K562 (cell line): ENCODE measurements around the gene SIGLEC6. TPM values are rescaled to one million over a fixed set of nuclear protein-coding genes. Genes with fewer than 3 reads are reported as not detected.
A peak's percentile ranks its signal among the peaks of the same experiment; 100 is the strongest.

Experiments used
- ATF7 ChIP-seq: fragments of 450-650 bp; IDR thresholded peaks from 2 replicates; pipeline ENCODE4 v1.7.1; 2014; ENCODE audit warnings: mild to moderate bottlenecking, moderate library complexity
- BRF1 ChIP-seq: IDR thresholded peaks from 3 replicates; pipeline ENCODE4 v1.6.1; 2011; ENCODE audit warnings: borderline replicate concordance, mild to moderate bottlenecking; ENCODE audit not compliant: insufficient read length; ENCODE audit errors: extremely low read depth
- ELF2 ChIP-seq: fragments of 250-450 bp; sonication (Bioruptor Pico); IDR thresholded peaks from 2 replicates; pipeline ENCODE4 v1.5.0; 2021; ENCODE audit warnings: mild to moderate bottlenecking
- ETV5 ChIP-seq: sonication (generic); formaldehyde crosslinking; IDR thresholded peaks from 2 replicates; pipeline ENCODE4 v1.4.0; 2020; ENCODE audit warnings: low read depth, mild to moderate bottlenecking, missing genetic modification reagents
- GATAD2A ChIP-seq: fragments of 450-650 bp; IDR thresholded peaks from 2 replicates; pipeline ENCODE4 v1.6.1; 2017
- HMBOX1 ChIP-seq: sonication (generic); IDR thresholded peaks from 2 replicates; pipeline ENCODE4 v1.6.1; 2016
- MLLT1 ChIP-seq, 2 experiments: fragments of 450-650 bp; IDR thresholded peaks; 2 replicates each; pipeline ENCODE4 v1.6.1; 2016
- NR1H2 ChIP-seq: sonication (generic); formaldehyde crosslinking; IDR thresholded peaks from 2 replicates; pipeline ENCODE4 v1.4.0; 2020; ENCODE audit warnings: mild to moderate bottlenecking, missing genetic modification reagents
- PML ChIP-seq: IDR thresholded peaks from 2 replicates; pipeline ENCODE4 v1.6.1; 2012; ENCODE audit warnings: low read length, inconsistent platforms
- PURB ChIP-seq: sonication (generic); formaldehyde crosslinking; IDR thresholded peaks from 2 replicates; pipeline ENCODE4 v1.9.0; 2021; ENCODE audit warnings: low read depth, mild to moderate bottlenecking, missing genetic modification reagents
- RAD21 ChIP-seq, 2 experiments: fragments of 250-450 bp in 1 of 2; fragments of 450-650 bp in 1 of 2; sonication (Bioruptor Pico) in 1 of 2; formaldehyde crosslinking in 1 of 2; IDR thresholded peaks in 1 of 2; conservative IDR thresholded peaks in 1 of 2; 2 replicates each; pipeline versions ENCODE4 v1.4.0 to v1.8.0; 2020 to 2022; ENCODE audit warnings: mild to moderate bottlenecking in 2 of 2, moderate library complexity in 1 of 2
- SAP30 ChIP-seq: fragments of 200-600 bp; sonication (generic); IDR thresholded peaks from 2 replicates; pipeline ENCODE4 v1.6.1; 2012; ENCODE audit warnings: borderline replicate concordance, low read depth, mild to moderate bottlenecking, moderate library complexity, low read length, control low read depth, inconsistent platforms; ENCODE audit not compliant: insufficient read depth, poor library complexity, severe bottlenecking
- SMAD1 ChIP-seq: fragments of 150-350 bp; IDR thresholded peaks from 2 replicates; pipeline ENCODE4 v1.6.1; 2014; ENCODE audit warnings: low read length, low read depth; ENCODE audit not compliant: partially characterized antibody
- TCF15 ChIP-seq: fragments of 250-450 bp; sonication (Bioruptor Pico); IDR thresholded peaks from 2 replicates; pipeline ENCODE4 v1.8.0; 2022; ENCODE audit warnings: moderate library complexity, mild to moderate bottlenecking, inconsistent platforms
- TGIF2 ChIP-seq: sonication (generic); formaldehyde crosslinking; IDR thresholded peaks from 2 replicates; pipeline ENCODE4 v1.8.1; 2022; ENCODE audit warnings: mild to moderate bottlenecking, missing genetic modification reagents, moderate library complexity
- ZNF134 ChIP-seq: fragments of 250-450 bp; sonication (Bioruptor Pico); conservative IDR thresholded peaks from 2 replicates; pipeline ENCODE4 v1.4.0; 2020
- ZNF408 ChIP-seq: fragments of 250-450 bp; sonication (Bioruptor Pico); IDR thresholded peaks from 2 replicates; pipeline ENCODE4 v1.4.0; 2020; ENCODE audit warnings: low read depth, mild to moderate bottlenecking, moderate library complexity
- ZNF41 ChIP-seq: fragments of 250-450 bp; sonication (Bioruptor Pico); conservative IDR thresholded peaks from 2 replicates; pipeline ENCODE4 v1.4.0; 2020; ENCODE audit warnings: mild to moderate bottlenecking
- ZNF57 ChIP-seq: fragments of 450-650 bp; formaldehyde crosslinking; IDR thresholded peaks from 2 replicates; pipeline ENCODE4 v1.4.0; 2020; ENCODE audit warnings: mild to moderate bottlenecking, moderate library complexity
- ZNF707 ChIP-seq: fragments of 250-450 bp; sonication (Bioruptor Pico); conservative IDR thresholded peaks from 2 replicates; pipeline ENCODE4 v1.8.0; 2022; ENCODE audit warnings: inconsistent platforms, mild to moderate bottlenecking, moderate library complexity
- polyA plus RNA-seq, 8 experiments: library from polyadenylated mRNA; depleted of rRNA in 4 of 8; stranded (reverse) in 5 of 8; unstranded in 3 of 8; fragments of >200 nt; fragmentation: Nextera tagmentation in 2 of 8; fragmentation: Illumina TruSeq in 1 of 8; extraction: Ambion mirVana in 2 of 8; extraction: Trizol in 1 of 8; gene quantifications; 2 replicates each; pipeline versions ENCODE4 v1.2.1 to v1.2.3, GENCODE V29; 2011 to 2014; ENCODE audit warnings: inconsistent platforms in 1 of 8, missing spikeins in 1 of 8
- total RNA-seq, 7 experiments: library from RNA; depleted of rRNA in 6 of 7; stranded (reverse); fragments of >200 nt in 6 of 7; fragmentation: Illumina TruSeq in 2 of 7; extraction: Trizol in 2 of 7; gene quantifications; 2 replicates each; pipeline versions ENCODE4 v1.2.1 to v1.2.3, GENCODE V29; 2011 to 2021; ENCODE audit warnings: low replicate concordance in 1 of 7
- TF ChIP-seq, protein P1 (sequence below): fragments of 150-350 bp; IDR thresholded peaks from 2 replicates; pipeline ENCODE4 v1.6.1; 2014; ENCODE audit warnings: low read depth, mild to moderate bottlenecking, low read length, borderline replicate concordance

Gene SIGLEC6
- total and polyA plus RNA-seq, 9 of the 15 experiments (the other 6 are each of a cell fraction or from before 2014, with no cell fraction given): 0.03 to 17.5 (median 0.71) TPM

DNA sequence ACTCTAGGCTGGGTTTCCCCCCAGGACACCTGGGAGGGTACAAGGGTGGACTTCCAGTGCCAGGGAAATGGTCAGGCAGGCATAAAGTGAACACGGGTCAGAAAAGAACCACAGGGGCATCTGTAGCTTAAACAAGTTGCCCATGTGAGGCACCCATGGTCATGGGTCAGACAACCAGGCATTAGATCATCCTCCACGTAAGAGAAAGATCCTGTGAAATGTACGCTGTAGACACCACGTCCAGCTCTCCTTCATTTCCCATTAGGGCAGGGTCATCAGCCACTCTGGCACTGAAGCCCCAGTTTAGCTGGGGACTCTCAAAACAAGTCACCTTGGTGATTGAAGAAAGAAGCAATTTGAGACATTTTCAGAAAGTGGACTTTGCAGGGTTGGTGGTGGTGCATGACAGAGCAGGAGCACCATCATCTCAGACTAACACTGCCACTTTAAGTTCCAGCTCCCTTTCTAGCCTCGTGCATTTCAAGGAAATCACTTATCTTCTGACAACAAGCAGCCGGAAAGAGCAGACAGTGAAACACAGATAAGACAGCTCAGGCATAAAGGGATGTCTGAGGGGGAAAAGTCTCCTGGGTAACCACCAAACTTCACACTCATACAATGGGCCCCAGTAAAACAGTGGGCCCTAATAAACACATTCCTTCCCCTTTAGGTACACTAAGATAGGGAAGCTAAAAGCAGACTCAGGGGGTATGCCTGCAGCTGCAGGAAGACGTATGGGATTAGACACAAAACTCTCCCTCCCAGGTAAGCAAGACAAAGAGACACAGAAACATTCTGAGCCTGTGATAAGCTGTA, 16.1 kb upstream of the SIGLEC6 start (continued):
- TF ChIP-seq MLLT1 (IDR thresholded peaks at IDR 0.05) (peak in 1 of 2 experiments; percentile 77; a peak in 2 of 4 replicates), SMAD1 (peak; percentile 51), ATF7 (peak; percentile 78; the same call in 1 of the 2 replicates), TCF15 (CRISPR knock-in tag) (0 out of 2 replicates have a peak, but pooled peaks have one; percentile 45), ZNF41 (no peak), PURB (CRISPR knock-in tag) (no peak), GATAD2A (no peak), ZNF707 (CRISPR knock-in tag) (no peak), BRF1 (no peak), RAD21 (CRISPR knock-in tag; conservative IDR thresholded peaks at IDR 0.05 in 1 of 2, IDR thresholded peaks at IDR 0.05 in 1 of 2) (peak in 1 of 2 experiments; percentile 38; a peak in 2 of 4 replicates), SAP30 (no peak), ZNF57 (CRISPR knock-in tag) (no peak), NR1H2 (CRISPR knock-in tag) (no peak), ETV5 (CRISPR knock-in tag) (peak; percentile 93), HMBOX1 (no peak; the same call in 1 of the 2 replicates), ZNF134 (peak; percentile 77), ZNF408 (no peak), TGIF2 (CRISPR knock-in tag) (no peak), PML (peak; percentile 97), ELF2 (peak; percentile 21; the same call in 1 of the 2 replicates)
- TF ChIP-seq, protein P1, sequence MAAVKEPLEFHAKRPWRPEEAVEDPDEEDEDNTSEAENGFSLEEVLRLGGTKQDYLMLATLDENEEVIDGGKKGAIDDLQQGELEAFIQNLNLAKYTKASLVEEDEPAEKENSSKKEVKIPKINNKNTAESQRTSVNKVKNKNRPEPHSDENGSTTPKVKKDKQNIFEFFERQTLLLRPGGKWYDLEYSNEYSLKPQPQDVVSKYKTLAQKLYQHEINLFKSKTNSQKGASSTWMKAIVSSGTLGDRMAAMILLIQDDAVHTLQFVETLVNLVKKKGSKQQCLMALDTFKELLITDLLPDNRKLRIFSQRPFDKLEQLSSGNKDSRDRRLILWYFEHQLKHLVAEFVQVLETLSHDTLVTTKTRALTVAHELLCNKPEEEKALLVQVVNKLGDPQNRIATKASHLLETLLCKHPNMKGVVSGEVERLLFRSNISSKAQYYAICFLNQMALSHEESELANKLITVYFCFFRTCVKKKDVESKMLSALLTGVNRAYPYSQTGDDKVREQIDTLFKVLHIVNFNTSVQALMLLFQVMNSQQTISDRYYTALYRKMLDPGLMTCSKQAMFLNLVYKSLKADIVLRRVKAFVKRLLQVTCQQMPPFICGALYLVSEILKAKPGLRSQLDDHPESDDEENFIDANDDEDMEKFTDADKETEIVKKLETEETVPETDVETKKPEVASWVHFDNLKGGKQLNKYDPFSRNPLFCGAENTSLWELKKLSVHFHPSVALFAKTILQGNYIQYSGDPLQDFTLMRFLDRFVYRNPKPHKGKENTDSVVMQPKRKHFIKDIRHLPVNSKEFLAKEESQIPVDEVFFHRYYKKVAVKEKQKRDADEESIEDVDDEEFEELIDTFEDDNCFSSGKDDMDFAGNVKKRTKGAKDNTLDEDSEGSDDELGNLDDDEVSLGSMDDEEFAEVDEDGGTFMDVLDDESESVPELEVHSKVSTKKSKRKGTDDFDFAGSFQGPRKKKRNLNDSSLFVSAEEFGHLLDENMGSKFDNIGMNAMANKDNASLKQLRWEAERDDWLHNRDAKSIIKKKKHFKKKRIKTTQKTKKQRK: no peak
